ENCODE measurements around the gene GBGT1. TPM values are rescaled to one million over a fixed set of nuclear protein-coding genes. Genes with fewer than 3 reads are reported as not detected.

Gene GBGT1
- total and polyA plus RNA-seq, 9 of the 15 experiments (the other 6 are each of a cell fraction or from before 2014, with no cell fraction given), result 0.55 to 25.8 (median 13.7) TPM

DNA sequence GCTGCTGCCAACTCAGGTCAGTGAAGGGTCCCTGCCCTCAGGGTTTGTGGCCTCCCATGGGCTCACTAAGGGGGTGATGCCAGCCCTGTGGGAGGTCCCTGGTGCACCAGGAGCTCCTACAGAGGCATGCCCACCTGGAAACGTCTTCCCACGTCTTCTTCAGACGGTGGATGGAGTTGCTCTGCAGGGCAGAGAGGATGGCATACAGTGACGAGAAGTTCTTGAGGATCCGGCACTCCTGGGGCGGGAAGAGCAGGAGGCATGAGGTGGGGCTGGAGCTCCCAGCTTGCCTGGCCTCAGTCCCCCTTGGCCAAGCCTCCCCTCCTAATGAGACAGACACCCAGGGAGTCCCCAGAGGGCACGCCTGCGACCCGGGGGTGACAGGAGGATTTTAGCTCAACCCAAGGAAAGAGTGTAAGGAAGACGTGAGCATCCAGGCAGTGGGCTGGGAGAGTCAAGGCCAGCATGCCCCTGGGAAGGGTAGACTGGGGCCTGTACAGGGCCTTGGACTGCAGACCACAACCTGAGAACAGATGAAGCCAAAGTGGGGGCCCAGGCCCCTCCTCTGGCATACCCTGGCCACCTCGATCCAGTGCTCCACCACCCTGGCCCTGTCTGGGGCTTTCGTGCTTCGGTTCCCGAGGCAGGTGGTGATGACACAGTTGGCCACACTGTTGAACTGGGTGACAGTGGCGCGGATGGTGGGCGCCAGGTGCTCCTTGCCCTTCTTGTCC is 57.0 kb downstream of the GBGT1 start:
- Histone ChIP-seq H2AFZ (ENCODE audit: low read depth, low read length) (no peak overlapping the region), H3K9me3 (replicated peaks; ENCODE audit: control insufficient read depth, insufficient read depth, low read depth, low read length) (no peaks in the 10 kb centered on the region), H3K79me2 (ENCODE audit: control insufficient read depth, insufficient read depth, low read length) (no peaks in the 10 kb centered on the region), H3K9ac (ENCODE audit: insufficient read depth in 1 of 2, low read depth in 2 of 2, low read length in 2 of 2) (0 out of 4 replicates have a peak overlapping the region, but pooled peaks of 1 of the 2 experiments have one; percentile 20), H3K4me2 (ENCODE audit: insufficient read depth, low read length) (no peak overlapping the region), H4K20me1 (replicated peaks; ENCODE audit: control insufficient read depth, insufficient read depth, low read length) (peaks cover 8% of the 10 kb centered on the region; the same call in 1 of the 2 replicates), H3K9me1 (ENCODE audit: control insufficient read depth, insufficient read depth, low read length) (no peaks in the 10 kb centered on the region), H3K27ac (ENCODE audit: extremely low read depth, low read depth, low read length) (no peak overlapping the region), H3K36me3 (ENCODE audit: control insufficient read depth, insufficient read depth, low read length) (peaks cover 95% of the 10 kb centered on the region; the same call in 2 of the 3 replicates), H3K4me1 (replicated peaks in 1 of 2; ENCODE audit: control insufficient read depth in 2 of 2, insufficient read depth in 2 of 2, low read length in 2 of 2) (peaks cover 0 to 12% of the 10 kb centered on the region in 2 experiments; a peak in 2 of 5 replicates), H3K4me3 (no peak overlapping the region), H3K27me3 (ENCODE audit: control insufficient read depth in 2 of 2, insufficient read depth in 2 of 2, low read length in 2 of 2) (no peaks in the 10 kb centered on the region)
- CTCF ChIA-PET (ENCODE audit: low intra/inter-chr PET ratio), result no interaction called here
- no peak for DNase-seq (ENCODE audit: extremely low read depth in 1 of 4, low spot score in 3 of 4)
- intact Hi-C loops (cut with micrococcal nuclease) (no loop called here), in situ Hi-C loops (cut with MboI) (loop anchor here (5.0 kb wide), 1 partner anchor 41 kb away; no protein-coding TSS in a partner anchor)
- no TSS peak for BruUV-seq (replicated peaks)
- 93% methylated on average over 14 of the region's 17 CpGs for WGBS (ENCODE audit: insufficient coverage, low coverage, missing lambda C conversion rate)
- POLR2A ChIA-PET, result interaction anchor here (1.1 to 2.3 kb wide), 4 partner anchors 8 to 37 kb away, joined by 3 to 7 read pairs (median 6); partner anchors contain the start of gene RALGDS
- no peak for FAIRE-seq
- no peak for ATAC-seq
- TF ChIP-seq SIN3A (IDR thresholded peaks at IDR 0.05; ENCODE audit: borderline replicate concordance in 2 of 2, control insufficient read depth in 1 of 2, low read depth in 2 of 2, low read length in 2 of 2) (no peak), ZC3H8 (IDR thresholded peaks at IDR 0.05) (no peak), SNIP1 (IDR thresholded peaks at IDR 0.05; ENCODE audit: low read depth) (no peak), POLR2G (IDR thresholded peaks at IDR 0.05; ENCODE audit: low read depth, low read length) (peak; percentile 52; the same call in 1 of the 2 replicates)

Measured in K562 (cell line).